ENCODE measurements around the gene ACSM6. TPM values are rescaled to one million over a fixed set of nuclear protein-coding genes. Genes with fewer than 3 reads are reported as not detected.
A peak's percentile ranks its signal among the peaks of the same experiment; 100 is the strongest.
"Not testable (repeated sequence)": the region's sequence is repeated elsewhere in the genome, so short reads cannot be mapped to it uniquely, and the experiment has no call there.

Gene ACSM6
- total and polyA plus RNA-seq, 5 donors from 2014 or later, result not detected

DNA sequence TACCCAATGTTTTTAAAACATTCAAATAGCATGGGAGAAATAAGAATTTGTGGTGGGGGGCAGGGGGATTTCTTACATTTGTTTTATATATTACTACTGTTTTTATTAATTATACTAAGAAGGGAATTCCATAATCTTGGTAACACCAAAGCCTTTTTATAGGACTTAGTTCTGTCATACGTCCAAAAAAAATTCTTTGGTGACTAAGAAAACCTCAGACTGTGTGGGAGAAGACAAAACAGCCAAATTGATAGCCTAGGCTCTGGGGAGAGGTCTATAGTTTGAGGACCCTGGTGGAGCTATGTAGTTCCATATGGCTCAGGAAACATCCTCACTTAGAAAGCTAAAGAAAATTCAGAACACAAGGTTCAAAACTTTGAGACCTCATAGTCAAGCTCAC lies 23.4 kb downstream of the ACSM6 start:
- no peaks in the 10 kb centered on the region for H3K4me1 Mint-ChIP-seq
- no peaks in the 10 kb centered on the region for H3K36me3 Mint-ChIP-seq
- no peak for ATAC-seq (ENCODE audit: low read depth in 2 of 2)
- DNase-seq, result no peak
- H3K4me3 ChIP-seq (ENCODE audit: low read depth, low read length), result no peak overlapping the region
- no peaks in the 10 kb centered on the region for H3K27me3 ChIP-seq (ENCODE audit: control insufficient read depth, insufficient read depth, low read length)
- no peak overlapping the region for H3K27ac ChIP-seq (ENCODE audit: insufficient read depth, low read length, poor library complexity, severe bottlenecking)
- H3K4me1 ChIP-seq (ENCODE audit: control insufficient read depth, insufficient read depth, low read length, poor library complexity, severe bottlenecking), result no peaks in the 10 kb centered on the region
- H3K27me3 Mint-ChIP-seq, result peaks cover 18% of the 10 kb centered on the region
- no peak overlapping the region for H3K27ac Mint-ChIP-seq
- H3K4me3 Mint-ChIP-seq, result no peak overlapping the region
- H3K9me3 ChIP-seq (ENCODE audit: control insufficient read depth in 2 of 2, low read length in 2 of 2), result no peaks in the 10 kb centered on the region
- no peaks in the 10 kb centered on the region for H3K36me3 ChIP-seq (ENCODE audit: control insufficient read depth, insufficient read depth, low read length)
- peaks cover 0 to 6% (median 0%) of the 10 kb centered on the region in 7 donors for H3K9me3 Mint-ChIP-seq

DNA sequence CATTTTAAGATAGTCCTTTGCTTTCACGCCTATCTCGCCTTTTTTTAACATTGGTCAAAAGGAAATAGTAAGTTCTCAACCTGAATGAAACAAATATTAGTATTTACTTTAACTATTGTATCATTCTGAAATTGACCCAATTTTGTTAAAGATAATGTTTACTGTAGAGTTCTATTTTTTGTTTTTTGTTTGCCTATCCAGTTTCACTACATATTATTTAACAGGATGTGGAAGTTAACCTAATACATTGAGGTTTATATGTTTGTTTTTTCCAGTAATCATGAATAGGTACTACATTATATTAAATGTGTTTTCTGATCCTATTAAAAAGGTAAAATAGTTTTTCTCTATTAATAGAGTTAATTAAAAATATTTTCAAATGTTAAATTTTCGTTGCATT lies 26.5 kb downstream of the ACSM6 start:
- ATAC-seq (ENCODE audit: low read depth in 2 of 2) (no peak), DNase-seq (no peak)
- Mint-ChIP-seq H3K27ac (no peak overlapping the region), H3K4me1 (no peaks in the 10 kb centered on the region), H3K27me3 (peaks cover 14% of the 10 kb centered on the region), H3K9me3 (peaks cover 0 to 1% (median 0%) of the 10 kb centered on the region in 7 donors), H3K4me3 (no peak overlapping the region), H3K36me3 (no peaks in the 10 kb centered on the region)
- Histone ChIP-seq H3K9me3 (ENCODE audit: control insufficient read depth in 2 of 2, low read length in 2 of 2) (no peaks in the 10 kb centered on the region), H3K36me3 (ENCODE audit: control insufficient read depth, insufficient read depth, low read length) (no peaks in the 10 kb centered on the region), H3K27me3 (ENCODE audit: control insufficient read depth, insufficient read depth, low read length) (no peaks in the 10 kb centered on the region), H3K4me1 (ENCODE audit: control insufficient read depth, insufficient read depth, low read length, poor library complexity, severe bottlenecking) (no peaks in the 10 kb centered on the region), H3K27ac (ENCODE audit: insufficient read depth, low read length, poor library complexity, severe bottlenecking) (no peak overlapping the region), H3K4me3 (ENCODE audit: low read depth, low read length) (no peak overlapping the region)

DNA sequence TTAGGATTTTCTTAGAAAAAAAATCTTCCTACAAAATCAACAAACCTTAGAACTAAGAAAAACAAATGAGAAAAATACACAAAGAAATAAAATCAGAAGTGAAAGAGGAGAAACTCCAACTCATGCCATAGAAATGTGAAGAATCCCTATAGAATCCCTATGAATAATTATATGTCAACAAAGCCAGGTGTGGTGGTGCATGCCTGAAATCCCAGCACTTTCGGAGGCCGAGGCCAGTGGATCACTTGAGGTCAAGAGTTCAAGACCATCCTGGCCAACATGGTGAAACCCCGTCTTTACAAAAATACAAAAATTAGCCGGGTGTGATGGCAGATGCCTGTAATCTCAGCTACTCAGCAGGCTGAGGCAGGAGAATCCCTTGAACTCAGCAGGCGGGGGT lies 27.1 kb downstream of the ACSM6 start:
- ATAC-seq (ENCODE audit: low read depth in 2 of 2), result no peak
- Histone ChIP-seq H3K27me3 (ENCODE audit: control insufficient read depth, insufficient read depth, low read length) (no peaks in the 10 kb centered on the region), H3K4me1 (ENCODE audit: control insufficient read depth, insufficient read depth, low read length, poor library complexity, severe bottlenecking) (no peaks in the 10 kb centered on the region), H3K36me3 (ENCODE audit: control insufficient read depth, insufficient read depth, low read length) (no peaks in the 10 kb centered on the region), H3K9me3 (ENCODE audit: control insufficient read depth in 2 of 2, low read length in 2 of 2) (no peaks in the 10 kb centered on the region), H3K27ac (ENCODE audit: insufficient read depth, low read length, poor library complexity, severe bottlenecking) (no peak overlapping the region), H3K4me3 (ENCODE audit: low read depth, low read length) (no peak overlapping the region)
- Mint-ChIP-seq H3K4me3 (no peak overlapping the region), H3K27ac (peak overlapping the region in 1 of 3 donors; percentile 16), H3K36me3 (no peaks in the 10 kb centered on the region), H3K4me1 (no peaks in the 10 kb centered on the region), H3K9me3 (peaks cover 0 to 3% (median 0%) of the 10 kb centered on the region in 7 donors), H3K27me3 (peaks cover 15% of the 10 kb centered on the region)
- no peak for DNase-seq

DNA sequence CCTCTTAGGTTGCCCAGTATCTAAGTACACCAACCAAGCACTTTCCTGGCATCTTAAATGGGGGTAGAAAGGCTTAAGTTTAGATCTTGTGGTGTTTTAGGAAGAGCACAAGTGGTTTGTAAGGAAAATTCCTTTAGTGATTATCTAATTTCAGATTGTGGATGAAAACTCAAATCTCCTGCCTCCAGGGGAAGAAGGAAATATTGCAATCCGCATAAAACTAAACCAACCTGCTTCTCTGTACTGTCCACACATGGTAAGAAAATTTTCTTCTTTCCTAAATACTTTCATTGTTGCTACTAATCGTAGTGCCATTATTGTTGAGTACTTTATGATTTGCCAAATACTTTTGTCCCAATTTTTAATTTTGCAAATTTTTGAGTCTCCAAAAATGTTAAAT lies 31.1 kb downstream of the ACSM6 start:
- no peaks in the 10 kb centered on the region for H3K4me1 ChIP-seq (ENCODE audit: control insufficient read depth, insufficient read depth, low read length, poor library complexity, severe bottlenecking)
- H3K27ac Mint-ChIP-seq, result no peak overlapping the region
- peaks cover 0 to 3% (median 0%) of the 10 kb centered on the region in 7 donors for H3K9me3 Mint-ChIP-seq
- H3K4me3 ChIP-seq (ENCODE audit: low read depth, low read length), result no peak overlapping the region
- H3K27me3 ChIP-seq (ENCODE audit: control insufficient read depth, insufficient read depth, low read length), result peaks cover 4% of the 10 kb centered on the region
- no peak overlapping the region for H3K27ac ChIP-seq (ENCODE audit: insufficient read depth, low read length, poor library complexity, severe bottlenecking)
- ATAC-seq (ENCODE audit: low read depth in 2 of 2), result no peak
- H3K4me1 Mint-ChIP-seq, result peaks cover 0 to 3% (median 0%) of the 10 kb centered on the region in 4 donors
- H3K36me3 ChIP-seq (ENCODE audit: control insufficient read depth, insufficient read depth, low read length), result no peaks in the 10 kb centered on the region
- no peaks in the 10 kb centered on the region for H3K9me3 ChIP-seq (ENCODE audit: control insufficient read depth in 2 of 2, low read length in 2 of 2)
- H3K4me3 Mint-ChIP-seq, result no peak overlapping the region
- no peaks in the 10 kb centered on the region for H3K36me3 Mint-ChIP-seq
- H3K27me3 Mint-ChIP-seq, result peaks cover 32% of the 10 kb centered on the region
- DNase-seq, result no peak

DNA sequence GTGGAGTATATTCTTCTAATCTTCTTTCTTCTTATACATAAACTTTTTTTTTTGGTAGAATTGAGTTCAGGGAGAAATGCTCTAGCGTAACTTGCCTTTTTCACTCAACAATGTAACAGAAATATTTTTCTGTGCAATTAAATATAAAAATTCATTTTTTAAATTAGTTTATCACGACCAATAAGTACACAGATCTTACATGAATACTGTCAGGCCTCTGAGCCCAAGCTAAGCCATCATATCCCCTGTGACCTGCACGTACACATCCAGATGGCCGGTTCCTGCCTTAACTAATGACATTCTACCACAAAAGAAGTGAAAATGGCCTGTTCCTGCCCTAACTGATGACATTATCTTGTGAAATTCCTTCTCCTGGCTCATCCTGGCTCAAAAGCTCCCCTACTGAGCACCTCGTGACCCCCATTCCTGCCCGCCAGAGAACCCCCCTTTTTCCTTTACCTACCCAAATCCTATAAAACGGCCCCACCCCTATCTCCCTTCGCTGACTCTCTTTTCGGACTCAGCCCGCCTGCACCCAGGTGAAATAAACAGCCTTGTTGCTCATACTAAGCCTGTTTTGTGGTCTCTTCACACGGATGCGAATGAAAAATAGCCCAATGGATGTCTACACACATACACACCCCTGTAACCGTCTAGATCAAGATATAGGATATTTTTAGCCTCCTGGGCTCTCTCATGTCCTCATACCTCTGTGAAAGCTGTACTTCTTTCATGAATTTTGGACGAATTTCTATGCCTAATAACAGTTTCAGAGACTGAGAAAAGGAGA lies 35.1 kb downstream of the ACSM6 start:
- not testable (repeated sequence) for ATAC-seq (ENCODE audit: low read depth in 2 of 2); DNase-seq; H3K27me3 ChIP-seq (ENCODE audit: control insufficient read depth, insufficient read depth, low read length); H3K4me1 ChIP-seq (ENCODE audit: control insufficient read depth, insufficient read depth, low read length, poor library complexity, severe bottlenecking); H3K4me3 Mint-ChIP-seq; H3K27ac ChIP-seq (ENCODE audit: insufficient read depth, low read length, poor library complexity, severe bottlenecking); H3K9me3 ChIP-seq (ENCODE audit: control insufficient read depth in 2 of 2, low read length in 2 of 2); H3K4me3 ChIP-seq (ENCODE audit: low read depth, low read length); H3K36me3 ChIP-seq (ENCODE audit: control insufficient read depth, insufficient read depth, low read length); H3K27ac Mint-ChIP-seq; H3K9me3 Mint-ChIP-seq; H3K36me3 Mint-ChIP-seq
- Mint-ChIP-seq H3K27me3 (peaks cover 37% of the 10 kb centered on the region), H3K4me1 (peaks cover 0 to 16% (median 3%) of the 10 kb centered on the region in 4 donors)

DNA sequence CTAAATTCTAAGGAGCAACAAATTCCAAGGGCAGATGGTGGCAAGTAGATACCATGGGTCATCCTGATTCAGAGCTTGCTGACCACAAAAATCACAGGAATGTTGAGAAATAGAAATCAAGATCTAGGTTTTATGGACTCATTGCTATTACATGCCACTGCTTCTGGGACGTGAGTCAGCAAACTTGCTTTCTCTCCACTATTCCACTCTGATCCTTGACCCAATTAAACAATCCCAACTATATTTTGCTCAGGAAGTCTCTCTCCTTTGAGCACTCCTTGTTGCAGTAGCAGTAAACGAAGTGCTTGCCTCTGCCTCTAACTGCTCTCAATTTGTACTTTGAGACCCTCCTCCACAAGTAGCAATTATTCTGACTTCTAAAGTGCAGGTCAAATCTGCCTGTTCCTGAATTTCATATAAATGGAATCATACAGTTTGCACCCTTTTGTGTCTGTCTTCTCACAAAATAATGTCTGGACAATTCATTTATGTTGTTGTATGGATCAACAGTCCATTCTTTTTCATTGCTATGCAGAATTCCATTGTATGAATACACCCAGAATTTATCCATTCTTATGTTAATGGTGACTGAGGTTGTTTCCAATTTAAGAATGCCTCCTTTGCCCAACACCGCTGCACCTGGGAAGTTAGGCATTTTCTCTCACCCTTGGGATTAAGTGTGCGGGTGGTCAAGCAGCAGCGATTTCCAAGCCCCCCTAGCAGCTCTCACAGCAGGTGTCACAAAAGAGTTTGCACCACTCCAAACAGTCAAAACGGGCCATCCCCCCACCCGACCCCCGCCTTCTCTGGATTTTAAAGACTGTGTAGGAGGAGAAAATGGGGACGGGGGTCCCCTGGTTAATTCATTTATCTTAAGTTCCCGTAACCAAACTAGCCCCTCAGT lies 35.9 kb downstream of the ACSM6 start:
- no peak overlapping the region for H3K4me3 ChIP-seq (ENCODE audit: low read depth, low read length)
- H3K36me3 ChIP-seq (ENCODE audit: control insufficient read depth, insufficient read depth, low read length), result no peaks in the 10 kb centered on the region
- no peak for ATAC-seq (ENCODE audit: low read depth in 2 of 2)
- no peaks in the 10 kb centered on the region for H3K4me1 ChIP-seq (ENCODE audit: control insufficient read depth, insufficient read depth, low read length, poor library complexity, severe bottlenecking)
- Mint-ChIP-seq H3K4me3 (peak overlapping the region; percentile 66 to 88 (median 76)), H3K9me3 (peaks cover 0 to 4% (median 2%) of the 10 kb centered on the region in 7 donors), H3K27ac (no peak overlapping the region), H3K4me1 (peaks cover 0 to 16% (median 3%) of the 10 kb centered on the region in 4 donors), H3K36me3 (peaks cover 3% of the 10 kb centered on the region), H3K27me3 (peaks cover 37% of the 10 kb centered on the region)
- no peak for DNase-seq
- no peaks in the 10 kb centered on the region for H3K9me3 ChIP-seq (ENCODE audit: control insufficient read depth in 2 of 2, low read length in 2 of 2)
- H3K27me3 ChIP-seq (ENCODE audit: control insufficient read depth, insufficient read depth, low read length), result peaks cover 4% of the 10 kb centered on the region
- no peak overlapping the region for H3K27ac ChIP-seq (ENCODE audit: insufficient read depth, low read length, poor library complexity, severe bottlenecking)

DNA sequence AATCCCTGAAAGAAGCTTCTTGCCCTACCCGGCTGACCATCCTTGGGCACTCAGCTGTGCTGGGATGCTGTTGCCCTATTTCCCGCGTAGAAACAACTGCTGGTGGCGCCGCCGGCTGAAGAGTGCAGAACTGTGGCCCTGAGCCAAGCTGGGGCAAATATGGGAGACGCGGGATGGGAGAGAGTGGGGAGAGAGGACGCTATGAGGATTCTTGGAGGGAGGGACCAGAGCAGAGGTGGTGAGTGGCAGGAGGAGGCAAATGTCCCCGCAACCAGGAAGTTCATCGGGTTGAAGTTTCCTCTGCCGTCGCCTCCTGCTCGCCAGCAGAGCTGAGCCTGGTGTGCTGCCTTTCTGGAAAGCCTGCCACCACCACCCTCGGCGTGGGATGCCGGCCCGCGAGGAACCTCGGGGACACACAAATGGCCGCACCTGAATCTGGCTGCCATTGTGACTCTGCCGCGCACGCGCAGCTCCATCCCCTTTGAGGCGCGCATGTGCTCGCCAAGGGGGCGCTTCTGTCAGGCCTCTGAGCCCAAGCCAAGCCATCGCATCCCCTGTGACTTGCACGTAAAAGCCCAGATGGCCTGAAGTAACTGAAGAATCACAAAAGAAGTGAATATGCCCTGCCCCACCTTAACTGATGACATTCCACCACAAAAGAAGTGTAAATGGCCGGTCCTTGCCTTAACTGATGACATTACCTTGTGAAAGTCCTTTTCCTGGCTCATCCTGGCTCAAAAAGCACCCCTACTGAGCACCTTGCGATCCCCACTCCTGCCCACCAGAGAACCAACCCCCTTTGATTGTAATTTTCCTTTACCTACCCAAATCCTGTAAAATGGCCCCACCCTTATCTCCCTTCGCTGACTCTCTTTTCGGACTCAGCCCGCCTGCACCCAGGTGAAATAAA lies 36.9 kb downstream of the ACSM6 start:
- H3K4me3 ChIP-seq (ENCODE audit: low read depth, low read length); H3K27ac ChIP-seq (ENCODE audit: insufficient read depth, low read length, poor library complexity, severe bottlenecking); H3K36me3 Mint-ChIP-seq; H3K36me3 ChIP-seq (ENCODE audit: control insufficient read depth, insufficient read depth, low read length); H3K27ac Mint-ChIP-seq; H3K27me3 ChIP-seq (ENCODE audit: control insufficient read depth, insufficient read depth, low read length); H3K9me3 Mint-ChIP-seq; H3K4me1 ChIP-seq (ENCODE audit: control insufficient read depth, insufficient read depth, low read length, poor library complexity, severe bottlenecking); H3K9me3 ChIP-seq (ENCODE audit: control insufficient read depth in 2 of 2, low read length in 2 of 2); ATAC-seq (ENCODE audit: low read depth in 2 of 2): not testable (repeated sequence)
- Mint-ChIP-seq H3K27me3 (peaks cover 37% of the 10 kb centered on the region), H3K4me3 (peak overlapping the region; percentile 66 to 88 (median 76)), H3K4me1 (peaks cover 0 to 16% (median 3%) of the 10 kb centered on the region in 4 donors)
- peak in 2 of 3 donors; percentile 19 to 47 for DNase-seq

Data from CD4-positive, CD25-positive, alpha-beta regulatory T cell (primary cell).